Muscle of arm (tissue), 12 donors: ENCODE results near the gene MINDY4. TPM values are rescaled to one million over a fixed set of nuclear protein-coding genes. Genes with fewer than 3 reads are reported as not detected.

Source experiments
- DNase-seq: peaks from one replicate; pipeline ENCODE4 v3.0.0-alpha.2; 2013
- polyA plus RNA-seq, 12 donors: library from polyadenylated mRNA; unstranded; fragments of 120-200 nt; gene quantifications; one replicate each; pipeline ENCODE4 v1.2.1, GENCODE V29; 2013; ENCODE audit not compliant: insufficient read length in 12 of 12

Gene MINDY4
- polyA plus RNA-seq, 12 donors = 3.8 to 20.0 (median 5.3) TPM; not detected in 1

- DNase-seq = no peak
These were observed 156.3 kb downstream of the MINDY4 start for GRCh38 chr7:30927559-30927958.

GRCh38 chr7:30928254-30928872, 157.1 kb downstream of the MINDY4 start:
- no peak for DNase-seq

- DNase-seq = no peak
These were observed 158.5 kb downstream of the MINDY4 start for GRCh38 chr7:30929686-30930085.

- DNase-seq = no peak
These were observed 159.4 kb downstream of the MINDY4 start for GRCh38 chr7:30930621-30931020.

- DNase-seq = no peak
These were observed 160.1 kb downstream of the MINDY4 start for GRCh38 chr7:30931161-30931928.

GRCh38 chr7:30931929-30932540, 160.8 kb downstream of the MINDY4 start:
- no peak for DNase-seq

- no peak for DNase-seq
These were observed 161.3 kb downstream of the MINDY4 start for GRCh38 chr7:30932562-30932961.

- DNase-seq = no peak
These were observed 162.1 kb downstream of the MINDY4 start for GRCh38 chr7:30933124-30933974.

- DNase-seq = no peak
These were observed 163.0 kb downstream of the MINDY4 start for GRCh38 chr7:30934225-30934624.

GRCh38 chr7:30934732-30935568, 163.7 kb downstream of the MINDY4 start:
- DNase-seq = no peak

- no peak for DNase-seq
These were observed 164.3 kb downstream of the MINDY4 start for GRCh38 chr7:30935569-30935877.

GRCh38 chr7:30936650-30937245, 165.5 kb downstream of the MINDY4 start:
- DNase-seq = no peak

GRCh38 chr7:30937416-30937815, 166.2 kb downstream of the MINDY4 start:
- DNase-seq = no peak

- peak; percentile 74 for DNase-seq
These were observed 167.5 kb downstream of the MINDY4 start for GRCh38 chr7:30938435-30939316.

- no peak for DNase-seq
These were observed 170.5 kb downstream of the MINDY4 start for GRCh38 chr7:30941582-30942323.
